ENCODE measurements around the gene MACIR. TPM values are rescaled to one million over a fixed set of nuclear protein-coding genes. Genes with fewer than 3 reads are reported as not detected.

MACIR gene
- total and polyA plus RNA-seq, 2 donors (not counting 1 experiment from before 2014, with no cell fraction given), result 3.5 to 7.3 TPM

- Histone ChIP-seq H3K4me3 (replicated peaks in 1 of 4; ENCODE audit: control extremely low read depth in 1 of 4, insufficient read depth in 1 of 4, low read depth in 3 of 4, low read length in 4 of 4) (no peak overlapping the region), H3K79me2 (ENCODE audit: control insufficient read depth, insufficient read depth, low read length) (peaks cover 10% of the 10 kb centered on the region), H3K36me3 (ENCODE audit: control insufficient read depth, insufficient read depth, low read length) (no peaks in the 10 kb centered on the region), H3K27me3 (ENCODE audit: control insufficient read depth, insufficient read depth, low read length) (no peaks in the 10 kb centered on the region), H3K27ac (ENCODE audit: insufficient read depth, low read length) (no peak overlapping the region), H3K4me1 (ENCODE audit: control insufficient read depth, extremely low read depth, insufficient read depth, low read length) (peaks cover 2% of the 10 kb centered on the region), H4K20me1 (ENCODE audit: control insufficient read depth, extremely low read depth, insufficient read depth, low read length) (no peaks in the 10 kb centered on the region), H2AFZ (ENCODE audit: low read length) (no peak overlapping the region), H3K9ac (ENCODE audit: insufficient read depth, low read length) (no peak overlapping the region), H3K9me3 (ENCODE audit: control insufficient read depth, insufficient read depth, low read depth, low read length) (no peaks in the 10 kb centered on the region), H3K4me2 (ENCODE audit: extremely low read depth, insufficient read depth, low read length) (no peak overlapping the region)
- no peak for TF ChIP-seq EZH2 (IDR thresholded peaks at IDR 0.05; ENCODE audit: low read length, missing control alignments)
- DNase-seq (ENCODE audit: low read depth in 2 of 2), result no peak
Observed at GRCh38 chr5:103273952-103274351, 15.4 kb downstream of the MACIR start.

GRCh38 chr5:103275851-103276250 lies 17.3 kb downstream of the MACIR start:
- no peak for DNase-seq (ENCODE audit: low read depth in 2 of 2)
- Histone ChIP-seq H3K4me2 (ENCODE audit: extremely low read depth, insufficient read depth, low read length) (no peak overlapping the region), H3K27me3 (ENCODE audit: control insufficient read depth, insufficient read depth, low read length) (no peaks in the 10 kb centered on the region), H3K79me2 (ENCODE audit: control insufficient read depth, insufficient read depth, low read length) (peaks cover 10% of the 10 kb centered on the region), H3K27ac (ENCODE audit: insufficient read depth, low read length) (no peak overlapping the region), H3K9me3 (ENCODE audit: control insufficient read depth, insufficient read depth, low read depth, low read length) (no peaks in the 10 kb centered on the region), H3K9ac (ENCODE audit: insufficient read depth, low read length) (no peak overlapping the region), H3K4me3 (replicated peaks in 1 of 4; ENCODE audit: control extremely low read depth in 1 of 4, insufficient read depth in 1 of 4, low read depth in 3 of 4, low read length in 4 of 4) (no peak overlapping the region), H2AFZ (ENCODE audit: low read length) (no peak overlapping the region), H3K4me1 (ENCODE audit: control insufficient read depth, extremely low read depth, insufficient read depth, low read length) (peaks cover 2% of the 10 kb centered on the region), H3K36me3 (ENCODE audit: control insufficient read depth, insufficient read depth, low read length) (no peaks in the 10 kb centered on the region), H4K20me1 (ENCODE audit: control insufficient read depth, extremely low read depth, insufficient read depth, low read length) (no peaks in the 10 kb centered on the region)
- no peak for TF ChIP-seq CTCF (conservative IDR thresholded peaks at IDR 0.05 in 1 of 2, IDR thresholded peaks at IDR 0.05 in 1 of 2; ENCODE audit: low read depth in 1 of 2, low read length in 2 of 2)
- TF ChIP-seq EZH2 (IDR thresholded peaks at IDR 0.05; ENCODE audit: low read length, missing control alignments), result no peak

- Histone ChIP-seq H3K9me3 (ENCODE audit: control insufficient read depth, insufficient read depth, low read depth, low read length) (no peaks in the 10 kb centered on the region), H3K4me2 (ENCODE audit: extremely low read depth, insufficient read depth, low read length) (no peak overlapping the region), H2AFZ (ENCODE audit: low read length) (no peak overlapping the region), H3K4me1 (ENCODE audit: control insufficient read depth, extremely low read depth, insufficient read depth, low read length) (no peaks in the 10 kb centered on the region), H3K27ac (ENCODE audit: insufficient read depth, low read length) (no peak overlapping the region), H3K9ac (ENCODE audit: insufficient read depth, low read length) (no peak overlapping the region), H3K36me3 (ENCODE audit: control insufficient read depth, insufficient read depth, low read length) (no peaks in the 10 kb centered on the region), H4K20me1 (ENCODE audit: control insufficient read depth, extremely low read depth, insufficient read depth, low read length) (no peaks in the 10 kb centered on the region), H3K4me3 (replicated peaks in 1 of 4; ENCODE audit: control extremely low read depth in 1 of 4, insufficient read depth in 1 of 4, low read depth in 3 of 4, low read length in 4 of 4) (no peak overlapping the region), H3K27me3 (ENCODE audit: control insufficient read depth, insufficient read depth, low read length) (no peaks in the 10 kb centered on the region), H3K79me2 (ENCODE audit: control insufficient read depth, insufficient read depth, low read length) (no peaks in the 10 kb centered on the region)
- TF ChIP-seq CTCF (conservative IDR thresholded peaks at IDR 0.05 in 1 of 2, IDR thresholded peaks at IDR 0.05 in 1 of 2; ENCODE audit: low read depth in 1 of 2, low read length in 2 of 2) (no peak), EZH2 (IDR thresholded peaks at IDR 0.05; ENCODE audit: low read length, missing control alignments) (no peak)
- DNase-seq (ENCODE audit: low read depth in 2 of 2), result no peak
Observed at GRCh38 chr5:103280967-103281366, 22.4 kb downstream of the MACIR start.

All from fibroblast of lung (primary cell).